H9 (cell line): Measurements from ENCODE around the gene ARMC2. TPM values are rescaled to one million over a fixed set of nuclear protein-coding genes. Genes with fewer than 3 reads are reported as not detected.
"Not testable (repeated sequence)": the region's sequence is repeated elsewhere in the genome, so short reads cannot be mapped to it uniquely, and the experiment has no call there.

Experiments used
- DNase-seq: peaks from one replicate; pipeline ENCODE4 v3.0.0-alpha.2; 2017
- H2AFZ ChIP-seq: one replicate; pipeline ENCODE4 v1.6.1; 2013; ENCODE audit warnings: mild to moderate bottlenecking, low read length, control low read depth, moderate library complexity
- H2AK5ac ChIP-seq: 2 replicates; pipeline ENCODE4 v1.6.1; 2013; ENCODE audit warnings: low read length, control low read depth, mixed read lengths; ENCODE audit not compliant: insufficient read length
- H2BK120ac ChIP-seq: one replicate; pipeline ENCODE4 v1.6.1; 2013; ENCODE audit warnings: low read depth, mild to moderate bottlenecking, low read length, control low read depth, inconsistent platforms; ENCODE audit not compliant: poor library complexity, severe bottlenecking
- H2BK12ac ChIP-seq: 2 replicates; pipeline ENCODE4 v1.6.1; 2013; ENCODE audit warnings: low read length, control low read depth, mixed read lengths, low read depth; ENCODE audit not compliant: insufficient read length
- H2BK15ac ChIP-seq: 2 replicates; pipeline ENCODE4 v1.6.1; 2013; ENCODE audit warnings: low read depth, low read length, control low read depth
- H2BK20ac ChIP-seq: one replicate; pipeline ENCODE4 v1.6.1; 2013; ENCODE audit warnings: low read depth, mild to moderate bottlenecking, low read length, control low read depth, inconsistent platforms; ENCODE audit not compliant: poor library complexity, severe bottlenecking
- H2BK5ac ChIP-seq: 2 replicates; pipeline ENCODE4 v1.6.1; 2013; ENCODE audit warnings: low read length, control low read depth, mixed read lengths; ENCODE audit not compliant: insufficient read length
- H3K14ac ChIP-seq: 2 replicates; pipeline ENCODE4 v1.6.1; 2013; ENCODE audit warnings: low read length, control low read depth; ENCODE audit not compliant: insufficient read depth
- H3K18ac ChIP-seq: 2 replicates; pipeline ENCODE4 v1.6.1; 2013; ENCODE audit warnings: low read depth, mild to moderate bottlenecking, mixed read lengths, low read length, control low read depth; ENCODE audit not compliant: insufficient read length
- H3K23ac ChIP-seq: 2 replicates; pipeline ENCODE4 v1.6.1; 2013; ENCODE audit warnings: low read length, control low read depth, mixed read lengths, low read depth; ENCODE audit not compliant: insufficient read length
- H3K23me2 ChIP-seq: 2 replicates; pipeline ENCODE4 v1.6.1; 2013; ENCODE audit warnings: low read depth, mild to moderate bottlenecking, mixed read lengths, low read length, control low read depth; ENCODE audit not compliant: insufficient read length, poor library complexity, severe bottlenecking
- H3K27ac ChIP-seq: 2 replicates; pipeline ENCODE4 v1.5.1; 2013; ENCODE audit warnings: low read length, control low read depth, mixed read lengths, low read depth; ENCODE audit not compliant: insufficient read length
- H3K27me3 ChIP-seq: 2 replicates; pipeline ENCODE4 v1.6.1; 2013; ENCODE audit warnings: low read length, control low read depth, inconsistent platforms; ENCODE audit not compliant: insufficient read depth
- H3K4ac ChIP-seq: 2 replicates; pipeline ENCODE4 v1.6.1; 2013; ENCODE audit warnings: low read depth, mild to moderate bottlenecking, control low read depth, inconsistent platforms, low read length, moderate library complexity
- H3K4me1 ChIP-seq: 2 replicates; pipeline ENCODE4 v1.6.1; 2013; ENCODE audit warnings: low read length, control low read depth, inconsistent platforms; ENCODE audit not compliant: insufficient read depth
- H3K4me2 ChIP-seq: 2 replicates; pipeline ENCODE4 v1.6.1; 2013; ENCODE audit warnings: low read length, control low read depth, mixed read lengths; ENCODE audit not compliant: insufficient read length, insufficient read depth
- H3K56ac ChIP-seq: 2 replicates; pipeline ENCODE4 v1.6.1; 2013; ENCODE audit warnings: low read depth, mild to moderate bottlenecking, mixed read lengths, low read length, control low read depth; ENCODE audit not compliant: insufficient read length
- H3K79me1 ChIP-seq: 2 replicates; pipeline ENCODE4 v1.6.1; 2013; ENCODE audit warnings: low read depth, mild to moderate bottlenecking, moderate library complexity, low read length, control low read depth, inconsistent platforms; ENCODE audit not compliant: insufficient read depth, poor library complexity, severe bottlenecking
- H3K79me2 ChIP-seq: 2 replicates; pipeline ENCODE4 v1.6.1; 2013; ENCODE audit warnings: low read length, control low read depth, inconsistent platforms; ENCODE audit not compliant: insufficient read depth
- H3K9ac ChIP-seq: 2 replicates; pipeline ENCODE4 v1.6.1; 2013; ENCODE audit warnings: low read length, control low read depth, mixed read lengths; ENCODE audit not compliant: insufficient read length; ENCODE audit errors: extremely low read depth
- H3K9me3 ChIP-seq: one replicate; pipeline ENCODE4 v1.6.1; 2013; ENCODE audit warnings: low read depth, low read length, inconsistent platforms; ENCODE audit not compliant: control insufficient read depth
- H3T11ph ChIP-seq: one replicate; pipeline ENCODE4 v1.6.1; 2013; ENCODE audit warnings: mild to moderate bottlenecking, low read length, control low read depth, inconsistent platforms
- H4K20me1 ChIP-seq: one replicate; pipeline ENCODE4 v1.6.1; 2013; ENCODE audit not compliant: control insufficient read depth, insufficient read length, insufficient read depth
- H4K5ac ChIP-seq: 2 replicates; pipeline ENCODE4 v1.6.1; 2013; ENCODE audit warnings: low read depth, mild to moderate bottlenecking, mixed read lengths, low read length, control low read depth; ENCODE audit not compliant: insufficient read length
- H4K8ac ChIP-seq: replicated peaks from 2 replicates; pipeline ENCODE4 v1.6.1; 2013; ENCODE audit warnings: low read length, control low read depth, mixed read lengths, low read depth; ENCODE audit not compliant: insufficient read length
- H4K91ac ChIP-seq: 2 replicates; pipeline ENCODE4 v1.6.1; 2013; ENCODE audit warnings: low read depth, mild to moderate bottlenecking, moderate library complexity, mixed read lengths, low read length, control low read depth; ENCODE audit not compliant: insufficient read length
- H3K27ac Mint-ChIP-seq, 3 experiments: 2 replicates in 2 of 3; 3 replicates in 1 of 3; pipeline ENCODE4 v1.8.0; 2020 to 2021; ENCODE audit warnings: mixed read lengths in 3 of 3, mild to moderate bottlenecking in 1 of 3, moderate library complexity in 1 of 3
- H3K27me3 Mint-ChIP-seq: 2 replicates; pipeline ENCODE4 v1.8.0; 2021; ENCODE audit warnings: low read depth, mild to moderate bottlenecking, moderate library complexity, mixed read lengths
- H3K36me3 Mint-ChIP-seq, 3 experiments: 2 replicates in 2 of 3; 3 replicates in 1 of 3; pipeline ENCODE4 v1.8.0; 2020 to 2021; ENCODE audit warnings: low read depth in 3 of 3, mixed read lengths in 3 of 3; ENCODE audit not compliant: insufficient read depth in 1 of 3
- H3K4me1 Mint-ChIP-seq, 2 experiments: 2 replicates each; pipeline ENCODE4 v1.8.0; 2020; ENCODE audit warnings: mixed read lengths in 2 of 2
- H3K4me3 Mint-ChIP-seq, 2 experiments: 2 replicates in 1 of 2; 3 replicates in 1 of 2; pipeline ENCODE4 v1.8.0; 2020 to 2021; ENCODE audit warnings: mild to moderate bottlenecking in 2 of 2, mixed read lengths in 2 of 2, moderate library complexity in 1 of 2
- H3K9me3 Mint-ChIP-seq, 2 experiments: 2 replicates in 1 of 2; 3 replicates in 1 of 2; pipeline ENCODE4 v1.8.0; 2020; ENCODE audit warnings: mild to moderate bottlenecking in 2 of 2, mixed read lengths in 2 of 2, moderate library complexity in 1 of 2
- WGBS: extraction: QIAGEN DNeasy Blood & Tissue Kit; methylation state at CpG from one replicate; pipeline ENCODE4 v1.1.7; 2013; ENCODE audit warnings: missing lambda C conversion rate, low lambda C conversion rate, mixed read lengths; ENCODE audit not compliant: insufficient read length; ENCODE audit errors: extremely low coverage; 5-methylcytosine and 5-hydroxymethylcytosine counted together
- total RNA-seq: library from RNA; stranded (reverse); gene quantifications from 2 replicates; pipeline ENCODE4 v1.2.1, GENCODE V29; 2021

ARMC2 gene
- total RNA-seq, 1 experiment from 2014 or later: 2.8 TPM

DNA sequence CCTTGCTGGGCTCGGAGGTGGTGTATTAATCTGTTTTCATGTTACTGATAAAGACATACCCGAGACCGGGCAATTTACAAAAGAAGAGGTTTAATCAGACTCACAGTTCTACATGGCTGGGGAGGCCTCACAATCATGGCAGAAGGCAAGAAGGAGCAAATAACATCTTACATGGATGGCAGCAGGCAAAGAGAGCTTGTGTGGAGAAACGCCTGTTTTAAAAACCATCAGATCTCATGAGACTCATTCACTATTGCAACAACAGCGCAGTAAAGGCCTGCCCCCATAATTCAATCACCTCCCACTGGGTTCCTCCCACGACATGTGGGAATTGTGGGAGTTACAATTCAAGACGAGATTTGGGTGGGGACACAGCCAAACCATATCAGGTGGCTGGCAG is 30.9 kb upstream of the ARMC2 start:
- not testable (repeated sequence) for H3K27ac Mint-ChIP-seq, H4K8ac ChIP-seq, H3K27ac ChIP-seq, H2BK20ac ChIP-seq, H2BK120ac ChIP-seq, H3K4me3 Mint-ChIP-seq, H3K23me2 ChIP-seq, H3K56ac ChIP-seq, H3K27me3 ChIP-seq, H3K23ac ChIP-seq, H3K14ac ChIP-seq, H2AK5ac ChIP-seq, H4K20me1 ChIP-seq, H2BK15ac ChIP-seq, H3T11ph ChIP-seq, H3K79me1 ChIP-seq, H3K18ac ChIP-seq, H3K79me2 ChIP-seq, H2BK12ac ChIP-seq, H3K9ac ChIP-seq, DNase-seq, H3K9me3 ChIP-seq, H3K4me1 Mint-ChIP-seq, H4K5ac ChIP-seq, H4K91ac ChIP-seq, H3K4me1 ChIP-seq, H3K27me3 Mint-ChIP-seq, H2AFZ ChIP-seq, H3K4me2 ChIP-seq, H3K4ac ChIP-seq, H2BK5ac ChIP-seq
- H3K36me3 Mint-ChIP-seq: peaks cover 1 to 14% (median 7%) of the 10 kb centered on the region in 3 experiments; a peak in 4 of 7 replicates
- H3K9me3 Mint-ChIP-seq: peaks cover 23 to 24% of the 10 kb centered on the region in 2 experiments
- WGBS: no CpG with 5 or more reads among the region's 7 CpGs
